ENCODE results near the gene DBT. TPM values are rescaled to one million over a fixed set of nuclear protein-coding genes. Genes with fewer than 3 reads are reported as not detected.
"Not testable (repeated sequence)": the region's sequence is repeated elsewhere in the genome, so short reads cannot be mapped to it uniquely, and the experiment has no call there.

DBT gene
- total RNA-seq, 1 experiment from 2014 or later: 3.2 TPM

- DNase-seq: no peak
- no peaks in the 10 kb centered on the region for H3K27me3 ChIP-seq
- H3K9me3 ChIP-seq: no peaks in the 10 kb centered on the region
- no peak overlapping the region for H3K4me3 ChIP-seq
- H3K36me3 ChIP-seq: peaks cover 6% of the 10 kb centered on the region
These were observed 19.8 kb downstream of the DBT start for GRCh38 chr1:100229681-100230443.

- Histone ChIP-seq H3K9me3 (no peaks in the 10 kb centered on the region), H3K4me3 (no peak overlapping the region), H3K36me3 (peaks cover 7% of the 10 kb centered on the region), H3K27me3 (no peaks in the 10 kb centered on the region)
- DNase-seq: no peak
These were observed 27.2 kb downstream of the DBT start for GRCh38 chr1:100222428-100222827.

GRCh38 chr1:100219883-100220282 is 29.8 kb downstream of the DBT start:
- no peak overlapping the region for H3K4me3 ChIP-seq
- no peaks in the 10 kb centered on the region for H3K9me3 ChIP-seq
- H3K27me3 ChIP-seq: no peaks in the 10 kb centered on the region
- DNase-seq: no peak
- H3K36me3 ChIP-seq: peaks cover 7% of the 10 kb centered on the region

GRCh38 chr1:100219457-100219856 is 30.2 kb downstream of the DBT start:
- no peaks in the 10 kb centered on the region for H3K9me3 ChIP-seq
- peaks cover 7% of the 10 kb centered on the region for H3K36me3 ChIP-seq
- H3K4me3 ChIP-seq: no peak overlapping the region
- H3K27me3 ChIP-seq: no peaks in the 10 kb centered on the region
- DNase-seq: no peak

GRCh38 chr1:100217834-100218233 is 31.8 kb downstream of the DBT start:
- DNase-seq: no peak
- no peaks in the 10 kb centered on the region for H3K27me3 ChIP-seq

GRCh38 chr1:100215101-100215500 is 34.5 kb downstream of the DBT start:
- H3K36me3 ChIP-seq: peaks cover 10% of the 10 kb centered on the region
- DNase-seq: no peak
- no peak overlapping the region for H3K4me3 ChIP-seq
- H3K9me3 ChIP-seq: no peaks in the 10 kb centered on the region
- H3K27me3 ChIP-seq: no peaks in the 10 kb centered on the region

More at GRCh38 chr1:100217834-100218233, 31.8 kb downstream of the DBT start:
- Histone ChIP-seq H3K4me3 (no peak overlapping the region), H3K9me3 (no peaks in the 10 kb centered on the region), H3K36me3 (peaks cover 10% of the 10 kb centered on the region)

- no peak overlapping the region for H3K4me3 ChIP-seq
- no peak for DNase-seq
- H3K9me3 ChIP-seq: no peaks in the 10 kb centered on the region
- peaks cover 6% of the 10 kb centered on the region for H3K36me3 ChIP-seq
- no peaks in the 10 kb centered on the region for H3K27me3 ChIP-seq
These were observed 36.5 kb downstream of the DBT start for GRCh38 chr1:100213141-100213540.

GRCh38 chr1:100206301-100206700 is 43.3 kb downstream of the DBT start:
- Histone ChIP-seq H3K4me3 (no peak overlapping the region), H3K9me3 (no peaks in the 10 kb centered on the region; the same call in 1 of the 2 replicates), H3K27me3 (no peaks in the 10 kb centered on the region), H3K36me3 (peaks cover 17% of the 10 kb centered on the region)
- no peak for DNase-seq

- H3K36me3 ChIP-seq: peaks cover 19% of the 10 kb centered on the region
These were observed 44.0 kb downstream of the DBT start for GRCh38 chr1:100205593-100205992.

GRCh38 chr1:100205103-100205502 is 44.5 kb downstream of the DBT start:
- not testable (repeated sequence) for H3K4me3 ChIP-seq, H3K27me3 ChIP-seq, H3K9me3 ChIP-seq, DNase-seq
- peaks cover 19% of the 10 kb centered on the region for H3K36me3 ChIP-seq

More at GRCh38 chr1:100205593-100205992, 44.0 kb downstream of the DBT start:
- not testable (repeated sequence) for H3K27me3 ChIP-seq, H3K9me3 ChIP-seq, H3K4me3 ChIP-seq, DNase-seq

GRCh38 chr1:100202703-100203102 is 46.9 kb downstream of the DBT start:
- H3K4me3 ChIP-seq, H3K27me3 ChIP-seq, H3K9me3 ChIP-seq, DNase-seq: not testable (repeated sequence)
- H3K36me3 ChIP-seq: peaks cover 19% of the 10 kb centered on the region

GRCh38 chr1:100200060-100200459 is 49.6 kb downstream of the DBT start:
- not testable (repeated sequence) for H3K36me3 ChIP-seq, H3K4me3 ChIP-seq, H3K9me3 ChIP-seq, DNase-seq, H3K27me3 ChIP-seq

GRCh38 chr1:100198596-100198995 is 51.0 kb downstream of the DBT start:
- Histone ChIP-seq H3K9me3 (no peaks in the 10 kb centered on the region; the same call in 1 of the 2 replicates), H3K4me3 (no peak overlapping the region), H3K36me3 (peaks cover 4% of the 10 kb centered on the region), H3K27me3 (no peaks in the 10 kb centered on the region)
- no peak for DNase-seq

GRCh38 chr1:100188617-100189016 is 61.0 kb downstream of the DBT start:
- 0 out of 2 replicates have a peak, but pooled peaks cover 2% of the 10 kb centered on the region for H3K36me3 ChIP-seq
- DNase-seq: no peak
- H3K9me3 ChIP-seq: no peaks in the 10 kb centered on the region
- no peak overlapping the region for H3K4me3 ChIP-seq
- no peaks in the 10 kb centered on the region for H3K27me3 ChIP-seq

- H3K4me3 ChIP-seq: no peak overlapping the region
- H3K27me3 ChIP-seq: no peaks in the 10 kb centered on the region
- H3K36me3 ChIP-seq: 0 out of 2 replicates have a peak, but pooled peaks cover 2% of the 10 kb centered on the region
- no peaks in the 10 kb centered on the region for H3K9me3 ChIP-seq
- DNase-seq: no peak
These were observed 61.7 kb downstream of the DBT start for GRCh38 chr1:100187912-100188311.

GRCh38 chr1:100184536-100184935 is 65.1 kb downstream of the DBT start:
- Histone ChIP-seq H3K4me3 (no peak overlapping the region), H3K36me3 (no peaks in the 10 kb centered on the region), H3K27me3 (no peaks in the 10 kb centered on the region), H3K9me3 (no peaks in the 10 kb centered on the region)
- no peak for DNase-seq

GRCh38 chr1:100183370-100183769 is 66.3 kb downstream of the DBT start:
- H3K4me3 ChIP-seq: no peak overlapping the region
- H3K27me3 ChIP-seq: no peaks in the 10 kb centered on the region
- DNase-seq: no peak
- no peaks in the 10 kb centered on the region for H3K9me3 ChIP-seq
- H3K36me3 ChIP-seq: no peaks in the 10 kb centered on the region

GRCh38 chr1:100178091-100178490 is 71.5 kb downstream of the DBT start, which contains the start of gene LRRC39:
Gene LRRC39, minus strand, starts transcription at chr1:100178256. Its CDS starts 9,740 bp downstream, at chr1:100168516.
- Histone ChIP-seq H3K9me3 (no peaks in the 10 kb centered on the region), H3K36me3 (no peaks in the 10 kb centered on the region), H3K4me3 (no peak within 1 kb of the TSS), H3K27me3 (no peaks in the 10 kb centered on the region)
- no peak for DNase-seq

Data from MG63 (cell line).